Fibroblast of villous mesenchyme (primary cell): Measurements from ENCODE around the gene FBXO46. TPM values are rescaled to one million over a fixed set of nuclear protein-coding genes. Genes with fewer than 3 reads are reported as not detected.

Experiments used
- DNase-seq: peaks from one replicate; pipeline ENCODE4 v3.0.0-alpha.2; 2010; ENCODE audit warnings: low read depth
- H3K4me3 ChIP-seq: 2 replicates; pipeline ENCODE4 v1.5.1; 2011; ENCODE audit warnings: low read depth, mild to moderate bottlenecking, low read length
- CTCF ChIP-seq: IDR thresholded peaks from 2 replicates; pipeline ENCODE4 v1.5.1; 2012; ENCODE audit warnings: low read depth, mild to moderate bottlenecking, low read length; ENCODE audit not compliant: insufficient read depth
- total RNA-seq: library from RNA; depleted of rRNA; stranded (reverse); fragments of >200 nt; gene quantifications from 2 replicates; pipeline ENCODE4 v1.2.3, GENCODE V29; 2012

The FBXO46 gene
- total RNA-seq, 1 donor = 12.5 TPM

- DNase-seq = no peak
- H3K4me3 ChIP-seq = peak overlapping the region; percentile 72
- TF ChIP-seq CTCF = no peak
Observed at GRCh38 chr19:45766296-45766868, 35.7 kb upstream of the FBXO46 start.

- no peak overlapping the region for H3K4me3 ChIP-seq
- no peak for TF ChIP-seq CTCF
- DNase-seq = no peak
Observed at GRCh38 chr19:45765702-45766295, 35.1 kb upstream of the FBXO46 start.

GRCh38 chr19:45764945-45765701 lies 34.4 kb upstream of the FBXO46 start:
- no peak for DNase-seq
- H3K4me3 ChIP-seq = no peak overlapping the region
- TF ChIP-seq CTCF = no peak

GRCh38 chr19:45764475-45764874 lies 33.8 kb upstream of the FBXO46 start:
- H3K4me3 ChIP-seq = no peak overlapping the region
- TF ChIP-seq CTCF = no peak
- DNase-seq = no peak

- no peak for TF ChIP-seq CTCF
- no peak overlapping the region for H3K4me3 ChIP-seq
- no peak for DNase-seq
Observed at GRCh38 chr19:45763691-45764294, 33.1 kb upstream of the FBXO46 start.

- DNase-seq = no peak
- H3K4me3 ChIP-seq = no peak overlapping the region
- no peak for TF ChIP-seq CTCF
Observed at GRCh38 chr19:45762870-45763631, 32.4 kb upstream of the FBXO46 start.
